Hepatocyte (in vitro differentiated cells): ENCODE results near the gene IFNA13. TPM values are rescaled to one million over a fixed set of nuclear protein-coding genes. Genes with fewer than 3 reads are reported as not detected.

Experiments used
- DNase-seq: peaks from one replicate; pipeline ENCODE4 v3.0.0-alpha.2; 2016; ENCODE audit warnings: low spot score
- H2AFZ ChIP-seq: fragments of 200-600 bp; sonication (generic); 2 replicates; pipeline ENCODE4 v1.6.0; 2016; ENCODE audit warnings: antibody characterized with exemption, mild to moderate bottlenecking
- H3K27ac ChIP-seq: fragments of 200-600 bp; sonication (generic); 2 replicates; pipeline ENCODE4 v1.5.1; 2016; ENCODE audit warnings: mild to moderate bottlenecking
- H3K27me3 ChIP-seq: fragments of 200-600 bp; sonication (generic); 2 replicates; pipeline ENCODE4 v1.6.1; 2016
- H3K36me3 ChIP-seq: fragments of 200-600 bp; sonication (generic); replicated peaks from 2 replicates; pipeline ENCODE4 v1.5.1; 2016; ENCODE audit warnings: low read depth; ENCODE audit not compliant: insufficient read depth
- H3K4me1 ChIP-seq: fragments of 200-600 bp; sonication (generic); 2 replicates; pipeline ENCODE4 v1.5.1; 2016; ENCODE audit warnings: mild to moderate bottlenecking, moderate library complexity; ENCODE audit not compliant: insufficient read depth
- H3K4me2 ChIP-seq: fragments of 200-600 bp; sonication (generic); 2 replicates; pipeline ENCODE4 v1.6.0; 2016
- H3K4me3 ChIP-seq: fragments of 200-600 bp; sonication (generic); 2 replicates; pipeline ENCODE4 v1.5.1; 2016; ENCODE audit warnings: mild to moderate bottlenecking
- H3K79me2 ChIP-seq: fragments of 200-600 bp; sonication (generic); 2 replicates; pipeline ENCODE4 v1.6.0; 2017; ENCODE audit warnings: mild to moderate bottlenecking
- H3K9me2 ChIP-seq: fragments of 200-600 bp; sonication (generic); replicated peaks from 2 replicates; pipeline ENCODE4 v1.6.0; 2017; ENCODE audit warnings: mild to moderate bottlenecking; ENCODE audit not compliant: insufficient read depth
- H3K9me3 ChIP-seq: fragments of 200-600 bp; sonication (generic); 2 replicates; pipeline ENCODE4 v1.5.1; 2016; ENCODE audit warnings: low read depth, mild to moderate bottlenecking
- H4K20me1 ChIP-seq: fragments of 200-600 bp; sonication (generic); 2 replicates; pipeline ENCODE4 v1.6.0; 2016; ENCODE audit warnings: mild to moderate bottlenecking; ENCODE audit not compliant: insufficient read depth, poor library complexity, severe bottlenecking
- EZH2 ChIP-seq: fragments of 200-600 bp; sonication (generic); IDR thresholded peaks from 2 replicates; pipeline ENCODE4 v1.6.1; 2016; ENCODE audit warnings: antibody characterized with exemption, mild to moderate bottlenecking, borderline replicate concordance
- EZH2phosphoT487 ChIP-seq: fragments of 200-600 bp; sonication (generic); IDR thresholded peaks from one replicate; pipeline ENCODE4 v1.6.1; 2018; ENCODE audit warnings: antibody characterized with exemption, mild to moderate bottlenecking, low read depth, moderate library complexity; ENCODE audit not compliant: unreplicated experiment, severe bottlenecking
- WGBS: methylation state at CpG from one replicate; pipeline ENCODE4 v1.1.6; 2016; ENCODE audit warnings: low lambda C conversion rate; ENCODE audit errors: missing lambda C conversion rate; 5-methylcytosine and 5-hydroxymethylcytosine counted together
- polyA plus RNA-seq: library from polyadenylated mRNA; unstranded; fragments of >200 nt; fragmentation: Nextera tagmentation; extraction: Ambion mirVana; gene quantifications from 2 replicates; pipeline ENCODE4 v1.2.1, GENCODE V29; 2016
- total RNA-seq: library from RNA; depleted of rRNA; stranded (reverse); fragments of >200 nt; gene quantifications from 2 replicates; pipeline ENCODE4 v1.2.3, GENCODE V29; 2014
- TF ChIP-seq, protein P1 (sequence below): fragments of 200-600 bp; sonication (generic); IDR thresholded peaks from 2 replicates; pipeline ENCODE4 v1.5.1; 2016; ENCODE audit warnings: antibody characterized with exemption, mild to moderate bottlenecking; ENCODE audit not compliant: poor library complexity

The IFNA13 gene
- total and polyA plus RNA-seq, 2 experiments from 2014 or later, result not detected

DNA sequence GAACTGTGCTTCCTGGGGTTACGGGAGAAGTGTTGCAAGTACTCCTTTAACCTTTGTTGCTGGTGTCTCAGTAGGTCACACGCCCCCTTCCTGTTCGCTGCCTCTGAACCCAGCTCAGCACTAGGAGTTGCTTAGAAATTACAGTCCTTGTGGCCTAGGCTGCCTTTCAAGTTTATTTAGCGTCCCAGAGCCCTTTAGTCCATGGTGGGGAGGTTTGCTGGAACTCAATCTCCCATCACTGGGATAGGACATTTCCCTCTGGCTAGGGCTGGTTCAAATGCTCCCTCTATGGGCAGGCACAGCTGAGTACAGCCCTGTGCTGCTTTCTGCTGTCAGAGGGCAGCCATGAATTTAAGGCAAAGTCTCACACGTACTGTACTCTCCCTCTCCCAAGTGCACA, 45.8 kb upstream of the IFNA13 start:
- peaks cover 4% of the 10 kb centered on the region for H3K27me3 ChIP-seq
- no peaks in the 10 kb centered on the region for H3K36me3 ChIP-seq
- no peak overlapping the region for H3K4me2 ChIP-seq
- no peak overlapping the region for H3K4me3 ChIP-seq
- no peaks in the 10 kb centered on the region for H3K9me3 ChIP-seq
- 68% methylated on average over 5 of the region's 5 CpGs for WGBS
- no peaks in the 10 kb centered on the region for H3K4me1 ChIP-seq
- H3K9me2 ChIP-seq, result no peaks in the 10 kb centered on the region
- H2AFZ ChIP-seq, result no peak overlapping the region
- no peaks in the 10 kb centered on the region for H3K79me2 ChIP-seq
- no peaks in the 10 kb centered on the region for H4K20me1 ChIP-seq
- TF ChIP-seq, protein P1, sequence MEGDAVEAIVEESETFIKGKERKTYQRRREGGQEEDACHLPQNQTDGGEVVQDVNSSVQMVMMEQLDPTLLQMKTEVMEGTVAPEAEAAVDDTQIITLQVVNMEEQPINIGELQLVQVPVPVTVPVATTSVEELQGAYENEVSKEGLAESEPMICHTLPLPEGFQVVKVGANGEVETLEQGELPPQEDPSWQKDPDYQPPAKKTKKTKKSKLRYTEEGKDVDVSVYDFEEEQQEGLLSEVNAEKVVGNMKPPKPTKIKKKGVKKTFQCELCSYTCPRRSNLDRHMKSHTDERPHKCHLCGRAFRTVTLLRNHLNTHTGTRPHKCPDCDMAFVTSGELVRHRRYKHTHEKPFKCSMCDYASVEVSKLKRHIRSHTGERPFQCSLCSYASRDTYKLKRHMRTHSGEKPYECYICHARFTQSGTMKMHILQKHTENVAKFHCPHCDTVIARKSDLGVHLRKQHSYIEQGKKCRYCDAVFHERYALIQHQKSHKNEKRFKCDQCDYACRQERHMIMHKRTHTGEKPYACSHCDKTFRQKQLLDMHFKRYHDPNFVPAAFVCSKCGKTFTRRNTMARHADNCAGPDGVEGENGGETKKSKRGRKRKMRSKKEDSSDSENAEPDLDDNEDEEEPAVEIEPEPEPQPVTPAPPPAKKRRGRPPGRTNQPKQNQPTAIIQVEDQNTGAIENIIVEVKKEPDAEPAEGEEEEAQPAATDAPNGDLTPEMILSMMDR, result no peak
- TF ChIP-seq EZH2 (no peak), EZH2phosphoT487 (no peak)
- no peak overlapping the region for H3K27ac ChIP-seq
- no peak for DNase-seq

DNA sequence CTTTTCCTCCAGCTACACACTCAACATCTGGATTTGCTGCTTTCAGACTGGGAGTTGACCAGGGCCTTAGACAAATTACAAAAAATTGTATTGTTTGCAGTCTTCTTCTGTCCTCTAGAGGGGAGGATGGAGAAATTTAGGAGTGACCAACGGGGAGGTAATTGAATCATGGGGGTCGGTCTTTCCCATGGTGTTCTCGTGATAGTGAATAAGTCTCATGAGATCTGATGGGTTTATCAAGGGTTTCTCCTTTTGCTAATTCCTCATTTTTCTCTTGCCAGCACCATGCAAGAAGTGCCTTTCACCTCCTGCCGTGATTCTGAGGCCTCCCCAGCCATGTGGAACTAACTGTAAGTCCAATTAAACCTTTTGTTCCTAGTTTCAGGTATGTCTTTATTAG, 45.3 kb upstream of the IFNA13 start:
- WGBS, result 85% methylated on average over 4 of the region's 4 CpGs
- H4K20me1 ChIP-seq, result no peaks in the 10 kb centered on the region
- H3K4me2 ChIP-seq, result no peak overlapping the region
- H2AFZ ChIP-seq, result no peak overlapping the region
- H3K4me3 ChIP-seq, result no peak overlapping the region
- no peaks in the 10 kb centered on the region for H3K79me2 ChIP-seq
- no peak for DNase-seq
- H3K27me3 ChIP-seq, result peaks cover 4% of the 10 kb centered on the region
- TF ChIP-seq EZH2 (no peak), EZH2phosphoT487 (no peak)
- TF ChIP-seq, protein P1, result no peak
- H3K27ac ChIP-seq, result no peak overlapping the region
- H3K4me1 ChIP-seq, result no peaks in the 10 kb centered on the region
- no peaks in the 10 kb centered on the region for H3K9me2 ChIP-seq
- no peaks in the 10 kb centered on the region for H3K9me3 ChIP-seq
- no peaks in the 10 kb centered on the region for H3K36me3 ChIP-seq

DNA sequence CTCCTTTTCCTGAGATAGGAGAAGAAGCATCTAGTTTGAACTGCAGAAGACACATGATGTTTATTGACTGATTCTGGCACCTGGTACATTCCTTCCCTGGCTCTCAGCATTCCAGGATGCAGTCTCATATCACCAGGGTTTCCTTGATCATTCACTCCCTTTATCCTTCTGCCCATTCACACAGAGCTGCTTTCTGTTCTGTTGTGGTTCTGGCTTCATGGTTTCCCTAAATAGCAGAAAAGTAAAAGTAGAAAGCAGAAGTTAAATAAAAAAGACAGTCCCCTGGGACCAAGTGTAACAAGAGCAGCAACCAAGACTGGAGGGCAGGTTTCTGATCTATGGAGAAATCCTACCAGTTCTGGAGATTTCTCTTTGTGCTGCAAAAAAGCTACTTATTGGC, 44.2 kb upstream of the IFNA13 start:
- H4K20me1 ChIP-seq, result no peaks in the 10 kb centered on the region
- DNase-seq, result no peak
- no peaks in the 10 kb centered on the region for H3K9me2 ChIP-seq
- H3K36me3 ChIP-seq, result no peaks in the 10 kb centered on the region
- H3K27ac ChIP-seq, result no peak overlapping the region
- H3K4me1 ChIP-seq, result no peaks in the 10 kb centered on the region
- TF ChIP-seq, protein P1, result no peak
- TF ChIP-seq EZH2, result no peak
- TF ChIP-seq EZH2phosphoT487, result no peak
- no peaks in the 10 kb centered on the region for H3K9me3 ChIP-seq
- H3K4me3 ChIP-seq, result no peak overlapping the region
- H3K79me2 ChIP-seq, result no peaks in the 10 kb centered on the region
- no peak overlapping the region for H3K4me2 ChIP-seq
- H2AFZ ChIP-seq, result no peak overlapping the region
- H3K27me3 ChIP-seq, result peaks cover 9% of the 10 kb centered on the region

DNA sequence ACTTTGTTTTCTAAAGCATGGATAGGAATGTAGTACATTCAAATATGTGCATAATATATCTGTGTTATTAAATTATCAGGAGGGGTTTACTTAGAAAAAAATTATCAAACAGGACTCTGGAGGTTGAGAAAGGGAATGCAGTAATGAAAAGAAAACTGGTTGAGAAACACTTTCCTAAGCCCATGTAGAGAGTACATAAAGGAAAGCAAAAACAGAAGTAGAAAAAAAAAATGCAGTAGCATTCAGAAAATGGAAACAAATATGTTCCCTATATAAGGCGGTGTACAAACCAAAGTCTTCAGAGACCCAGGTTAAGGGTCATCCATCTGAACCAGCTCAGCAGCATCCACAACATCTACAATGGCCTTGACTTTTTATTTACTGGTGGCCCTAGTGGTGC, 41.0 kb upstream of the IFNA13 start, which contains the start of gene IFNA8:
TSS of gene IFNA8 (plus strand) at position 301 of the 400 bp plus-strand sequence. CDS start at position 361, 60 bp downstream.
- H3K9me3 ChIP-seq, result no peaks in the 10 kb centered on the region
- no peaks in the 10 kb centered on the region for H3K79me2 ChIP-seq
- no peak for TF ChIP-seq EZH2phosphoT487
- TF ChIP-seq, protein P1, result no peak
- TF ChIP-seq EZH2, result no peak
- H3K27ac ChIP-seq, result no peak within 1 kb of the TSS
- H3K27me3 ChIP-seq, result peaks cover 20% of the 10 kb centered on the region
- no peak within 1 kb of the TSS for H3K4me2 ChIP-seq
- no peaks in the 10 kb centered on the region for H3K9me2 ChIP-seq
- H4K20me1 ChIP-seq, result no peaks in the 10 kb centered on the region
- no peaks in the 10 kb centered on the region for H3K4me1 ChIP-seq
- WGBS, result 53% methylated on average over 1 of the region's 1 CpG
- H3K4me3 ChIP-seq, result no peak within 1 kb of the TSS
- H2AFZ ChIP-seq, result no peak within 1 kb of the TSS
- no peak for DNase-seq
- H3K36me3 ChIP-seq, result no peaks in the 10 kb centered on the region
